ENCODE data around the gene CBX5.
"Not testable (repeated sequence)": the region's sequence is repeated elsewhere in the genome, so short reads cannot be mapped to it uniquely, and the experiment has no call there.

Gene CBX5

DNA sequence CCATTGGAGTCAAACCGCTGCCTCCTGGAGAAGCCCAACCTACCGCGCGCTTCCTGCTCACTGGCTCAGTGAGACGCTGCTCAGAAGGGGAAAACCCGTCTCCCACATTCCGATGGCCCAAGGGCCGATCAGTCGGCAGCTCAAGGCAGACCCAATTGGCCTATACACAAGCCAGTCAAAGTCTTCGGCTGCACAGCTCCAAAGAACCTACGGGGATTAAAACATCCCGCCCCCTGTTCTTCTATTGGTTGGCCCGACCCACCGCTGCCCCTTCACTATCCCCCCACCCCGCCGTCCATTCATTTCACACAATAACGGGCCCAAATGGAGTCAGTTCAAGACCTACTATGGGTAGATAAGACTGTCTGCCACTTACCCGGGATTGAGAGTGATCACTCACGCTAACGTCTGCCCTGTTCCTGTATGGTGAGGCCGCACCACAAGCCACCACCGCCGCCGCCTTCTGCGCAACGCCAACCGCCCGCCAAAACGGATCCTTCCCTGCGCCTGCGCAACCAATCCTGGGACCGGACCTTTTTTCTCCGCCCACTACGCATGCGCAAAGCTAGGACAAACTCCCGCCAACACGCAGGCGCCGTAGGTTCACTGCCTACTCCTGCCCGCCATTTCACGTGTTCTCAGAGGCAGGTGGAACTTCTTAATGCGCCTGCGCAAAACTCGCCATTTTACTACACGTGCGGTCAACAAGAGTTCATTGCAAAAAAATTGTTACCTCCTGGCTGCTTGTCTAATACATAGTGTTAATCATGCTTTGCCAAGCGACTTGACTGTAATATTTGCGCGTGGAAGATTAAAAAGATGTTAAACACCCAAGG, at the start of gene CBX5:
CBX5 (minus strand) TSS at position 491 of the 836 bp plus-strand sequence. CDS start 22,472 bp downstream, outside the sequence.
- peak; percentile 99 for DNase-seq

DNA sequence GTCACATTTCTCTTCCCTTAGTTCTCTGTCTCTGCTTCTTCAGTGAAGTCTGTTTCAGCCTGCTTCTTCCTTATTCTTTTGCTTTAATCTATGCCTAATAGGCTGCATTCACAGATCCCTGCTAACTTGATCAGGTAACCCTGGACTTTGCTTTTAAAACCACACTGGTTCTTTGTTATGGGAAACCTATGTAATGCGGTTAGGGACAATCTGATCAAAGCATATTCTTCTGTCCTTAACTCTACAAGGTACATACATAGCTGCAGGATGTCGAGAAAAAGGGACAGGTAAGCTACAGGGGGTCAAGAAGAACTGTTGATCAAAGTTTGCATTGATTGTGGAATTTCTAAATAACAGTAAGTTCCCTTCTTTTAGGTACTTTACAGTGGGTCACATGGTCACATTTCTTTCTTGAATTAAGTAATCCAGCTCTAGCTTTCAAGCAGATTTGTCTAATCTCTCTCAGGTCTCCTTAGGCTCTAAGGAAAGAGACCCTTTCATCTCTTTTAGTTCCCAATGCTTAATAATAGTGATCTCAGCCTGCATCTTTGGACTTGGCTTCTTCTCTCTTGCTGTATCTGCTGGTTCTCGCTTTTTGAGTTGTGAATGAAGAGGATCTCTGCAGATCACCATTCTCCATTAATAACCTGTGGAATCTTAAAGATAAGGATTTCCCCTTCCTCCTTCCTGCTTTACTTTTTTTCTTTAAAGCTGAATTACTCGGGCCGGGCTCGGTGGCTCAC, 48.8 kb upstream of the CBX5 start:
- DNase-seq, result no peak

DNA sequence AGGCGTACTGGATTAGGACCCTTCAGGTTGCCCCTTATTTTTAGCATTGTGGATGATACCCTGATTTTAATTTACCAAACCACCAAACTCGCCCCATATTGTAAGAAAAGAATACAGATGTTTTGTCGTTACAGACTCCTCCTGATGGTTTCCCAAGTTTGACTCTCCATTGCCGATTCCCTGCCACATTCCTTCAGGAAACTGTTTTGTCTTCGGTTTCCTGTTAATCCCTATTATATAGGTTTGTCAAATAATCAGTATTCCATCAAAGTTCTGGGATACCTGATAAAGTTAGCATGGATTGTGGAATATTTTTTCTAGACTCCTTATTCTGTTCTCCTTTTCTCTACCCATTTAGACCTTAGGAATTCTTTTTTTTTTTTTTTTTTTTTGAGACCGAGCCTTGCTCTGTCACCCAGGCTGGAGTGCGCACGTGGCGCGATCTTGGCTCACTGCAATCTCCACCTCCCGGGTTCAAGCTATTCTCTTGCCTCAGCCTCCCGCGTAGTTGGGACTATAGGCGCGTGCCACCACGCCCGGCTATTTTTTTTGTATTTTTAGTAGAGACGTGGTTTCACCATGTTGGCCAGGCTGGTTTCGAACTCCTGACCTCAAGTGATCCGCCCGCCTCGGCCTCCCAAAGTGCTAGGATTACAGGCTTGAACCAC, 45.7 kb upstream of the CBX5 start:
- DNase-seq, result not testable (repeated sequence)

DNA sequence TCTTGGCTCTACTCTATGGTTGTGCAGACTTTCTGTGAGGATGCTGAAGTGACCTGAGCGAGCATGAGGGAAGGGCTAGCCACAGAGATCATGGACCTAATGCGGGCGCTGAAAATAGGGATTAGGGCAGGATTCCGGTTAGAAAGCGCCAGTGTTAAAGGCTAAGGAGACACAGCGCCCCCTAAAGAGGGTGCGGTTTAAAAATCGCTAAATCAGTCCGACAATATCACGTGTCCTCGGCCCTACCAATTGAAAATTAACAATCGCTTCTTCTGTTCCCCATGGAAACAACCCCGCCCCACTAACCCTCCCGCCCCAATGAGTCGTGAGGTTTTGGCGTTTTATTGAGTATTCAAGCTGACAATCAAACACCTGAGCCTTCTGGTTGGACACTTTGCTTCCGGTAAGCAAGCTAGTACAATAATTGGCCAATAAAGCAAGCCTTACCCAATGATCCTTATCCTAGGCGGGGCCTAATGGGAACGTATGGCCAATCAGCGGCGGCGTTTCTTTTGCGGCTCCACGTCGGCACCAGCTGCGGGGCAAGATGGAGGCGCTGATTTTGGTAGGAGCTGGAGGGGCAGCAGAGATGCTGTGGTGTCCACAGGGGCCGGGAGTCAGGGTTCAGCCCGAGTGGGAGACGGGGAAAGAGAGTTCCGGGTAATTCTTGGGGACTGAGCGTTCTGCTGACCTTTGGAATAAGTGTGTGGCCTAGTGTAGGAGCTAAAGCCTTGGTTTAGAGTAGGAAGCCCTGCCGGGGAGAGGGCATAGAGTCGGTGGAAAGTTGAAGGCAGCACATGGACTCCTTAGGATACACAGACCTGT, 44.9 kb upstream of the CBX5 start, which contains the start of gene COPZ1:
COPZ1 (plus strand) TSS at position 515 of the 825 bp plus-strand sequence; CDS start at position 548, 33 bp downstream.
- peak; percentile 92 for DNase-seq

DNA sequence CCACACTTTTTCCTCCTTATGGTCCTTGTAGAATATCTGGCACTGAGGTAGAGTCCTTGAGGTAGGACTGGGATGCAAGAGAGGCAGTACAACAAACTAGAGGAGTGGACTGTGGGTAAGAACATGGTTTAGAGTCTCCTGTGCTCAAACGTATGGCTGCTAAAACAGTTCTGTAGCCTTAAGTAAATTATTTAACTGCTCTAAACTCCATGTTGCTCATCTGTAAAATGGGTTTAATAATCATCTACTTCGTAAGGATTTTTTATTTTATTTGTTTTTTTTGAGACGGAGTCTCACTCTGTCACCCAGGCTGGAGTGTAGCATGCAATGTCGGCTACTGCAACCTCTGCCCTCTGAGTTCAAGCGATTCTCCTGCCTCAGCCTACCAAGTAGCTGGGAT, 41.4 kb upstream of the CBX5 start:
- no peak for DNase-seq

DNA sequence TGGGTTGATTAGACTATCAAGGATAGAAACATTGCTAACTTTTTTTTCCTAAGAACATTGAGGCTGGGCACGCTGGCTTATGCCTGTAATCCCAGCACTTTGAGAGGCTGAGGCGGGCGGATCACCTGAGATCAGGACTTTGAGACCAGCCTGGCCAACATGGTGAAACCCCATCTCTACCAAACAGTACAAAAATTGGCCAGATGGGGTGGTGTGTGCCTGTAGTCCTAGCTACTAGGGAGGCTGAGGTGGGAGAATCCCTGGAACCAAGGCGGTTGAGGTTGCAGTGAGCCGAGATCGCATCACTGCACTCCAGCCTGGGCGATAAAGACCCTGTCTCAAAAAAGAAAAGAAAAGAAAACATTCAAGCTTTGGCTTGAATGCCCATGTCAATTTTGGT, 32.4 kb upstream of the CBX5 start:
- DNase-seq, result not testable (repeated sequence)

DNA sequence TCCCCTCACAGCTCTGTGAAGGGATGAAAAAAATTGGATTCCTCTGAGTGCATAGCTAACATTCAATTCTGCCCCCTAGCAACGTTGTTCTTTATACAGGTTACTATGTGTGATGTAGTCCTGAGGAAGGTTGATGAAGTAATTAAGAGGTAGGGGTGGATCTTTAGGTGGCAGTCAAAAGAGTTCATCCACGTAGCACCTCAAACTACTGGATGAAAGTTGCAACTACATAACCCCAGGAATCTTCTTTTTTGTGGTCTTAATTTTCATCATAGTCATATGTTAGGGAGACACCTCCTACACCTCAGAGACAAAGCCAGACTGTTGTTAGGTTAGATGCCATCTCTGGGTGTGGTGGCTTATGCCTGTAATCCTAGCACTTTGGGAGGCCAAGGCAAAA, 31.1 kb upstream of the CBX5 start:
- DNase-seq, result no peak

DNA sequence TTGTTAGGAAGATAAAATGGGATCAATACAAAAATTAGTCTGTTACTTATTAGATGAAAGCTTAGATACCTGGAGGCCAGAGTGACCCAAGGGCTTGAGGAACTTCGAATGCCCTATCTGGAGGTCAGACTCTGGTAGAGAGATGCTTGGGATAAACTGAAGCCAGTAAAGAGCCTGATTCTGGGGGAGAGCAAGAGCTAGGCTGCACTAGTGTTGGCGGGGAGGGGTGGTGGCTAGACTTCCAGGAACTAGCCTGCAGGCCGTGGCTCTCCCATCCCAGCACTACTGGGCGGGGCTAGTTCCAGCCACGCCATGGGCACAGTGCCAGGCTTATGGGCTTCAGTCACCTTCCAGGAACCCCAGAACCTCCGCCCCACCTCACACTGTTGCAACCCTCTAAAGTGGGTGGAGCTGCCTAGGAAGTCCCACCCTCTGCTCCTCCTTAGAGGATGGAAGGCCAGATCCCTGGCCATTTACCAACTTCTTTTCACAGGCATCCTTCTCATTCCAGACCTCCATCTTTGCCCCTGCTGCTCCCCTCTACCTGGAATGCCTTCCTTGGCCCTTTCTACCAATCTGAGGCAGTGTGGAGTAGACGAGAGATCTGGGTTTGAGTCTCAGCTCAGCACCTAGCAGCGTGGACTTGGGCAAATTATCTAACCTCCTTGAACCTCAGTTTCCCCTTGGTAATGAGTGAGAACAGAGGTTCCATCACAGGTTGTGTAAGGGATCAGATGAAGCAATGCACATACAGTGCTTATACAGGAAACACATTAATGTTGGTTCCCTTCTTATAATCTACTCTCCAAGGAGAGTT, 27.2 kb upstream of the CBX5 start:
- peak; percentile 66 for DNase-seq

DNA sequence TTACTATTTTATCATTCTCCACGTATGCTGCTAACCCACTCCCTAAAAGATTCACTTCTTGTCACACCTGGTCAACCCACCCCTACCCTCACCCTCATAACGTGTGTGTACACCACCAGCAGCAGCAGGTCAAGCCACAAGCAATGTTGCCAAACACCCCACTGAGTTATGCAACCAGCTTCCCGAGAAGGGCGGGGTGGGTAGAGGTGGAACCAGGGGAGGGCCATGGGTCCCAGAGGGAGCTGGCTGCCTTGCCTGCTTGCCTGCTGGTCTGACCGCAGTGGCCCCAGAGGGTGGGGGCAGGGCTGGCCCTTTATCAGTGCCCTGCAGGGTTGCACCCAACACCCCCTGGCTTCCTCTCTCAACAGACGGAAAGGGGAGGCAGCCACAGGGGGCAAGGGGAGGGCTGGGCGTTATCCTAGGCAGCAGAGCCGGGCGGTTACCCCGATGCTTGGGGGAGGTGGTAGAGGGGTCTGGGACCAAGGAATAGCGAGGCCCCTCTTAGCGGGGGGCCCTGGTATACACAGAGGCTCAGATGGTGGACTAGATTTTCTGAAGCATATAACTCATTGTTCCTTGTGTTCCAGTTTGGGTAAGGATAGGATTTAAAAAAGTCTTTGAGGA, 24.4 kb upstream of the CBX5 start:
- DNase-seq, result peak; percentile 43

DNA sequence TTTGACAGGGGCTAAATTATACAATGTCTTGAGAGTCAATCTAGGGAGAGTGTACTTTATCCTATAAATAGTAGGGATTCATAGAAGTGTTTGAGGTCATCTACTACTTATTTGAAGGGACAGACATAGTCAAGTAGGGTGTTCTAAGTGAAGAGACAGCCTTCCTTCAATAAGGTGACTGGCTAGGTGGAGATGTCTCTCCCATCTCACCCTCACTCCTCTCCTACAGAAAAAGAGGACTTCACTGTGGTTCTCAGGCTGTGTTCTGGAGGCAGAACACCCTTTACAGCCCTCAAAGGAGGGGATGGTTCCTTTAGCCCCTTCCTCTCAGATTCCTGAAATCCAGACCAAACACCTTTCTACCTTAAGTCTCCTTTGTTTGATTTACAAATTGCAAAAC, 23.7 kb upstream of the CBX5 start:
- no peak for DNase-seq

DNA sequence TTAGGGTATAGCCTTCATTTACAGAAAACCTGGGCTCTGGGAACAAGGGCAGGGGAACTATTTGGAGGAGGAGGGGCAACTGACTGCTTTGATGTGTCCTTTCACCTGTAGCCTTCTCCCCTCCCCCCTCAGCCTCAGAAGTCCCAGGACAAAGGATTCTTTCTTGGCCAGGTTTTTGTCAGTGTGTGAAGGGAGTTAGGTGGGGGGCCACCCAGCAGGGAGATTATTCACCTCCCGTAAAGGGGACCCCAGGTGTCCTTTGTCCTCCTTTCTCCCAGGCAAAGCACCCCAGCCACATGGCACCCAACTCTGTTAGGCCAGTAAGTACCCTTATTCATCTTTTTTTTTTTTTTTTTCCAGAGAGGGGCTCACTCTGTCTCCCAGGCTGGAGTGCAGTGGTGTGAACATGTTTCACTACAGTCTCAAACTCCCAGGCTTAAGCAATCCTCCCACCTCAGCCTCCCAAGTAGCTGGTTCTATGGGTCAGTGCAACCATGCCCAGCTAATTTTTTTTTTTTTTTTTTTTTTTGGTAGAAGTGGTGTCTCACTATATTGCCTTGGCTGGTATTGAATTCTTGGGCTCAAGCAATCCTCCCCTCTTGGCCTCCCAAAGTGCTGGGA, 21.6 kb upstream of the CBX5 start:
- DNase-seq, result no peak

DNA sequence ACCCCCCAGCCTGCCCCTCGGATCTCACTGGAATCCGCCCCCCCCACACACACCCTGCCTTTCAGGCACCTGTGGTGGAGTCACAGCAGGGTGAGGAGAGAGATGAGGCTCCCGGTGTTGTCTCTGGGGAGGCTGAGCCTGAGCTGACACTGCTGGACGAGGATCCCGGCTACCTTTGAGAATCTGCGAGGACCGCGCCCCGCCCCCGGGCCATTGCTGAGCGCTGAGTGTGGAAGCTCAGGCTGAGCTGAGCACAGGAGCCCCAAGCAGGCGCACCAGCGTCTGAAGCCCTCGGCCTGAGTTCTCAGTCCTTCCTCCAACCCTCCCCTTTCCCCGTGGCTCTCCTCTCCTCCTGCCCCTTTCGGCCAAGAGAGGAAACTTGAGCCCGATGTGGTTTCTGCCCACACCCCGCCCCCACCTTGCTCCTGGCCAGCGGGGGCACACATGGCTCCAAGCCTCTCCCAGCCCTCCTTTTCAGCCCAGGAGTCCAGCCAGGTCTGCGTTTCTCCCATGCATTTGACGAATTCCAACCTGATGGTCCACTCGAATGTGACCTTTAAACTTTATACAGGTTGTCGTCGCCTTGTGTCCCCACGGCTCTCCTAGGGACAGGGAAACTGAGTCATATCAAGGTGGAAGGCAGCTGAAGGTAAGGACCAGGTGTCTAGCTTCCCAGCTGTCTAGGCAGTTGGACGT, 21.0 kb upstream of the CBX5 start, which contains the start of gene NFE2:
NFE2 (minus strand) TSS at position 284 of the 696 bp plus-strand sequence. CDS start 5,767 bp downstream, outside the sequence.
- DNase-seq, result peak; percentile 60

DNA sequence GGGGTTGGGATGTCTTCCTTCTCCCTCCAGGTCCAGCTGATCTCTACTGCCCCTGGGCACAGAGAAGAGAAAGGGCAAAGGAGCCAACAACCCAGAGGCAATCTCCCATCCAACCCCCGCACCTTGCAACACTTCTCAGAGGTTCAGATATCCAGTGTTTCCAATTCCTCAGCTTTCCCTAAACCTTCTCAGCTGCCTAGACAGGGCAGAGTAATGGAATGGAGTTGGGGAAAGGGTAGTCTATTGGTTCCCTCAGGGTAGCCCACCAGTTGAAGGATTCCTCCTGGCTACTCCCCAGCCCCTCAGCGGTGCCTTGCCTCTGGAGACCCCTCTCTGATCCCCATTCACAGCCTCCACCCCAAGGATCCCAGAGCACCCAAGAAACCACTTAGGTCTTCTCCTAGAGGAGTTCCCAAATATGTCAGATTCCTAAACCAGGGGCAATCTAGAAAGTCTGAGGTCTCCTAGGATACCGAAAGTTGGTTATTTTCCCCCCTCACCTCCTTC, 20.4 kb upstream of the CBX5 start:
- no peak for DNase-seq

DNA sequence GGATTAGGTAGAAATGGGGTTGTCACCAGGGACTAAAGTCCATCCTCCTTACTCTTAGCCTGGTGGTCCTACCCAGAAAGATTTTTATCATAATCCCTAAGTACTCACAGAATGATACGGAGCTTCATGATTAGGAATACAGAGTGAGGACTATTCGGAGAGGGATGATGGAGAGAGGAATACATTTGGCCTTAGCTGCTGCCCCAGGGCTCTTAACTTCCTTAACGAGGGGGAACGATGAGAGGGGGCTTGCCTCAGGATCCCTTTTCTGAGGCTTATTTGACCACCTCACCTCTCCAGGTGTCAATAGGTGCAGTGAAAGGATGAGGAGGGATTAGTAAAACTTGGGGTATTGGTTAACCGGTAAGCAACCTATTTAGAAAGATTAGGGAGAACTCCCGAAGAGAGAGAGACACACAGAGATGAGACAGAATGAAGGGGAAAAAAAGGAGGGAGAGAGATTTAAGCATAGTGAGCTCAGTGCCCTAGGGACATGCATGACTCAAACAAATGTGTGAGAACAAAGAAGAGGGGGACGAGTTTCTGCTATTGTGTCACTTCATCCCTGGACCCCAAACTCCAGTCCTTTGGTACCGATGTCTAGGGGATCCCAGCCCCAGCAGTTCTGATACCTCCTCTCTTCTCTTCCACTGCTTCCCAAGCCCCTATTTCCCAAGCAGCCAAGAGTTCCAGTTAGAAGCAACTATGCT, 19.7 kb upstream of the CBX5 start:
- DNase-seq, result no peak

DNA sequence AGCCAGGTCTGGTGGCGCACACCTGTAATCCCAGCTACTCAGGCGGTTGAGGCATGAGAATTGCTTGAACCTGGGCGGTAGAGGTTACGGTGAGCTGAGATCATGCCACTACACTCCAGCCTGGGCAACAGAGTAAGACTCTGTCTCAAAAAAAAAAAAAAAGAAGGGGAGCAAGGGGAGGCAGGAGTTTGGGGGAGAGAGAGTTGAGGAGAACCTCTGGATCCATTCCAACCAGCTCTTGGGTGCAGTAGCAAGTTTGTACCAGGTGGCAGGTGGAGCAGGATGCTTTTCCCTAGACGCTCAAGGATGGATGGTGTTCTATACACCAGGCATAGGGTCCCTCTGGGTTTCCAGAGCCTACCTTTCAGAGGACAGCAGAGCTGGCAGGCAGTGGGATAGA, 19.0 kb upstream of the CBX5 start:
- DNase-seq, result no peak

DNA sequence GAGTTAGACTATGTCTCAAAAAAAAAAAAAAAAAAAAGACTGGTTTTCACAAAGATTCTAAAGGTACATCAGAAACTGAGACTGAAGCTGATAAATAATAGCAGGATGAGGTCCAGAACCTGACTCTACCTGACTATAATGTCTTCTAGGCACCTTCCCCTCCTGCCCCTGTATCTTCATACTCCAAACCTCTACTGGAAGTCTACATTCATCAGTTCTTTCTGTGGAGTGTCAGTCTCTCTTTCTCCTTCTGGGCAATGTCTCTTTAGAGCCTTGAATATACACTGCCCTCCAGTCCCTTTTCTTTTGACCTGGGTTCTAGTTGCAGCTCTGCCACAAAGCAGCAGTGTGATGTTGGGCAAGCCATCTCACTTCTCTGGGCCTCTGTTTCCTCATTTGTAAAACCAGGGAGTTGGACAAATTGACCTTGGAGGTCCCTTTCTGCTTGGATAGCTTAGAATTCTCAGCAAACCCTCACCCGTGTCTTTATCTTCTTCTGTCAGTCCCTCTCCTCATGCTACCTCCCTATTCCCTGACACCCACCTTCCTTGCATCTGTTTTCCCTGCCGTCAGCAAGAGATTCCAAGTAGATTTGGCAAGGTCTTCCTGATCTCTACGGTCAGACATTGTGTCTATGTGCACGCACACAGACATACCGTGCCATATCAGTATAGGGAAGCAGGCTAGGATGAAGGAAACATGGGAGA, 16.6 kb upstream of the CBX5 start:
- DNase-seq, result no peak

DNA sequence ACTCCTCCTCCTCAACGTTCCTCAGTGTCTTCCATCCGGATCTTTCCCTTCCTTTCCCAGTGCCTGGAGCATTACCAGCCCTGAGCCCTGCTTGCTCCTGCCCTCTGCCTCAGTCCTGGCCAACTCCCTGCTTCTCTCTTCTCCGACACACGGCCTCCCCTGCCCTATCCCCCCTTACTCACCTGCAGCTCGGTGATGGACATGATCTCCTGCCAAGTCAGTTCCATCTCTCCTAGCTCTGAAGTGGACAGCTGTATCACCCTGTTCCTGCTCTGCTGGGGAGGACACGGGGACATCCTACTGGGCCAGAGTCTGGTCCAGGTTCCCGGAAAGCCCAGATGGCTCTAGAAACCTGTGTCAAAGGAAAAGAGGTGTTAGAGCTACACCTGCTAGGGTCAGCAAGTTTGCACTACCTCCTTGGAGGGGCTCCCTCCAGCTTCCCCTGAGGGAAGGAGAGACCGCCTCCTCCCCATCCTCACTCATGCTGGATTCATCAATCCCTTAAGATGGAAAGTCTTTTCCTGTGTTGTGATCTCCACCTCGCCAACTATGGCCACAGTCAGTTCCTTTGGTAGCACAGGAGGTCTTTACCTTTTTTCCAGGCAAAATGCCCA, 15.1 kb upstream of the CBX5 start:
- DNase-seq, result no peak
